HFFc6 (cell line): Measurements from ENCODE around the gene ACAT2. TPM values are rescaled to one million over a fixed set of nuclear protein-coding genes. Genes with fewer than 3 reads are reported as not detected.
"Not testable (repeated sequence)": the region's sequence is repeated elsewhere in the genome, so short reads cannot be mapped to it uniquely, and the experiment has no call there.

Experiments used
- DNase-seq: peaks from one replicate; pipeline ENCODE4 v3.0.0-alpha.2; 2018
- H3K27ac Mint-ChIP-seq: 2 replicates; pipeline ENCODE4 v1.8.0; 2020; ENCODE audit warnings: mild to moderate bottlenecking, mixed read lengths
- H3K27me3 Mint-ChIP-seq: 2 replicates; pipeline ENCODE4 v1.8.0; 2021; ENCODE audit warnings: mild to moderate bottlenecking, moderate library complexity, mixed read lengths; ENCODE audit not compliant: insufficient read depth
- H3K36me3 Mint-ChIP-seq: 2 replicates; pipeline ENCODE4 v1.8.0; 2021; ENCODE audit warnings: low read depth, mixed read lengths
- H3K4me1 Mint-ChIP-seq: 2 replicates; pipeline ENCODE4 v1.8.0; 2020; ENCODE audit warnings: low read depth, mixed read lengths
- H3K4me3 Mint-ChIP-seq: 2 replicates; pipeline ENCODE4 v1.8.0; 2020; ENCODE audit warnings: mild to moderate bottlenecking, moderate library complexity, mixed read lengths
- H3K9me3 Mint-ChIP-seq: 2 replicates; pipeline ENCODE4 v1.8.0; 2020; ENCODE audit warnings: mild to moderate bottlenecking, mixed read lengths
- CTCF ChIP-seq: fragments of 200-600 bp; sonication (generic); IDR thresholded peaks from 2 replicates; pipeline ENCODE4 v1.5.0; 2021; ENCODE audit warnings: antibody characterized with exemption, mild to moderate bottlenecking
- total RNA-seq, 6 experiments: library from RNA; stranded (reverse); fragmentation: NEBNext Ultra II Directional; extraction: Animal tissue kit (Norgen Biotek cat#: 25700); gene quantifications; 2 replicates in 1 of 6; 3 replicates in 5 of 6; pipeline ENCODE4 v1.2.3, GENCODE V29; 2021

The ACAT2 gene
- total RNA-seq, 6 experiments from 2014 or later: 25.6 to 39.9 (median 38.7) TPM

- H3K4me3 Mint-ChIP-seq: peak overlapping the region; percentile 61
Measured at GRCh38 chr6:159716247-159717096, 45.4 kb upstream of the ACAT2 start.

GRCh38 chr6:159718634-159719033, 43.2 kb upstream of the ACAT2 start:
- Mint-ChIP-seq H3K4me1 (peaks cover 35% of the 10 kb centered on the region), H3K36me3 (peaks cover 7% of the 10 kb centered on the region; the same call in 1 of the 2 replicates), H3K27ac (no peak overlapping the region), H3K4me3 (no peak overlapping the region), H3K9me3 (no peaks in the 10 kb centered on the region), H3K27me3 (no peaks in the 10 kb centered on the region)
- no peak for TF ChIP-seq CTCF
- no peak for DNase-seq

More at GRCh38 chr6:159716247-159717096, 45.4 kb upstream of the ACAT2 start:
- H3K9me3 Mint-ChIP-seq: no peaks in the 10 kb centered on the region
- peaks cover 7% of the 10 kb centered on the region; the same call in 1 of the 2 replicates for H3K36me3 Mint-ChIP-seq
- peaks cover 29% of the 10 kb centered on the region for H3K4me1 Mint-ChIP-seq
- peak; percentile 23; the same call in 1 of the 2 replicates for TF ChIP-seq CTCF
- H3K27ac Mint-ChIP-seq: peak overlapping the region; percentile 74
- no peaks in the 10 kb centered on the region for H3K27me3 Mint-ChIP-seq
- DNase-seq: peak; percentile 95

GRCh38 chr6:159719287-159719686, 42.6 kb upstream of the ACAT2 start:
- no peak for DNase-seq
- H3K4me3 Mint-ChIP-seq: no peak overlapping the region
- peaks cover 13% of the 10 kb centered on the region; the same call in 1 of the 2 replicates for H3K36me3 Mint-ChIP-seq
- peaks cover 35% of the 10 kb centered on the region for H3K4me1 Mint-ChIP-seq
- no peak overlapping the region for H3K27ac Mint-ChIP-seq
- H3K9me3 Mint-ChIP-seq: no peaks in the 10 kb centered on the region
- TF ChIP-seq CTCF: no peak
- no peaks in the 10 kb centered on the region; the same call in 1 of the 2 replicates for H3K27me3 Mint-ChIP-seq

- Mint-ChIP-seq H3K4me1 (peaks cover 30% of the 10 kb centered on the region), H3K4me3 (no peak overlapping the region), H3K27ac (no peak overlapping the region), H3K9me3 (no peaks in the 10 kb centered on the region), H3K36me3 (peaks cover 7% of the 10 kb centered on the region; the same call in 1 of the 2 replicates), H3K27me3 (no peaks in the 10 kb centered on the region; the same call in 1 of the 2 replicates)
- DNase-seq: no peak
- peak; percentile 76 for TF ChIP-seq CTCF
Measured at GRCh38 chr6:159720708-159721107, 41.1 kb upstream of the ACAT2 start.

GRCh38 chr6:159721981-159722380, 39.9 kb upstream of the ACAT2 start:
- DNase-seq, H3K4me3 Mint-ChIP-seq, H3K27ac Mint-ChIP-seq, H3K27me3 Mint-ChIP-seq, H3K9me3 Mint-ChIP-seq: not testable (repeated sequence)
- H3K4me1 Mint-ChIP-seq: peaks cover 26% of the 10 kb centered on the region
- H3K36me3 Mint-ChIP-seq: peaks cover 13% of the 10 kb centered on the region

GRCh38 chr6:159722655-159723054, 39.2 kb upstream of the ACAT2 start:
- H3K27me3 Mint-ChIP-seq: peaks cover 3% of the 10 kb centered on the region
- H3K36me3 Mint-ChIP-seq: peaks cover 13% of the 10 kb centered on the region
- TF ChIP-seq CTCF: no peak
- DNase-seq: no peak
- no peak overlapping the region for H3K4me3 Mint-ChIP-seq
- H3K9me3 Mint-ChIP-seq: no peaks in the 10 kb centered on the region
- H3K27ac Mint-ChIP-seq: peak overlapping the region; percentile 3; the same call in 1 of the 2 replicates
- H3K4me1 Mint-ChIP-seq: peaks cover 19% of the 10 kb centered on the region
